HG02870 (cell line): Measurements from ENCODE around the gene MORC3.
"Not testable (repeated sequence)": the region's sequence is repeated elsewhere in the genome, so short reads cannot be mapped to it uniquely, and the experiment has no call there.

Experiments used
- ATAC-seq: cut with Tn5 transposase; IDR thresholded peaks from one replicate; pipeline ENCODE4 v1.9.1; 2021; ENCODE audit warnings: mild to moderate bottlenecking, moderate library complexity; ENCODE audit not compliant: unreplicated experiment

The MORC3 gene

GRCh38 chr21:36321325-36322082 lies 1.5 kb downstream of the MORC3 start:
- no peak for ATAC-seq

GRCh38 chr21:36322083-36322424 lies 2.1 kb downstream of the MORC3 start:
- no peak for ATAC-seq

GRCh38 chr21:36323032-36323431 lies 3.0 kb downstream of the MORC3 start:
- no peak for ATAC-seq

GRCh38 chr21:36325373-36326010 lies 5.5 kb downstream of the MORC3 start:
- ATAC-seq: no peak

GRCh38 chr21:36330904-36331303 lies 10.9 kb downstream of the MORC3 start:
- no peak for ATAC-seq

GRCh38 chr21:36337099-36337509 lies 17.1 kb downstream of the MORC3 start:
- no peak for ATAC-seq

- ATAC-seq: no peak
These were observed 19.0 kb downstream of the MORC3 start for GRCh38 chr21:36338975-36339374.

GRCh38 chr21:36342581-36342980 lies 22.6 kb downstream of the MORC3 start:
- ATAC-seq: not testable (repeated sequence)

- no peak for ATAC-seq
These were observed 24.9 kb downstream of the MORC3 start for GRCh38 chr21:36344931-36345330.

- no peak for ATAC-seq
These were observed 27.4 kb downstream of the MORC3 start for GRCh38 chr21:36347278-36347961.

GRCh38 chr21:36347962-36348328 lies 27.9 kb downstream of the MORC3 start:
- ATAC-seq: no peak

- no peak for ATAC-seq
These were observed 29.3 kb downstream of the MORC3 start for GRCh38 chr21:36349315-36349714.

- ATAC-seq: no peak
These were observed 30.4 kb downstream of the MORC3 start for GRCh38 chr21:36350282-36350910.

- ATAC-seq: no peak
These were observed 35.1 kb downstream of the MORC3 start for GRCh38 chr21:36354918-36355680.

GRCh38 chr21:36355868-36356267 lies 35.9 kb downstream of the MORC3 start:
- ATAC-seq: no peak

GRCh38 chr21:36359185-36359584 lies 39.2 kb downstream of the MORC3 start:
- no peak for ATAC-seq

- peak; percentile 41 for ATAC-seq
These were observed 49.2 kb downstream of the MORC3 start for GRCh38 chr21:36369064-36369685.

- no peak for ATAC-seq
These were observed 56.0 kb downstream of the MORC3 start for GRCh38 chr21:36375994-36376393.

GRCh38 chr21:36377391-36377842 lies 57.4 kb downstream of the MORC3 start:
- ATAC-seq: no peak

GRCh38 chr21:36379251-36379650 lies 59.3 kb downstream of the MORC3 start:
- ATAC-seq: no peak
